KMS-11 (cell line): ENCODE data around the gene GNG7.

Experiments
- H2AFZ ChIP-seq: fragments of 200-600 bp; sonication (generic); 2 replicates; pipeline ENCODE4 v1.6.1; 2016; ENCODE audit warnings: antibody characterized with exemption, mixed run types, low read depth
- H3K27ac ChIP-seq: fragments of 200-600 bp; sonication (generic); 2 replicates; pipeline ENCODE4 v1.6.1; 2016; ENCODE audit warnings: mild to moderate bottlenecking, mixed run types
- H3K27me3 ChIP-seq: fragments of 200-600 bp; sonication (generic); 2 replicates; pipeline ENCODE4 v1.6.1; 2017; ENCODE audit warnings: mild to moderate bottlenecking, low read depth, mixed run types, moderate library complexity; ENCODE audit not compliant: insufficient read depth
- H3K36me3 ChIP-seq: fragments of 200-600 bp; sonication (generic); 2 replicates; pipeline ENCODE4 v1.6.1; 2017; ENCODE audit warnings: mild to moderate bottlenecking, mixed run types; ENCODE audit not compliant: insufficient read depth
- H3K4me1 ChIP-seq: fragments of 200-600 bp; sonication (generic); 2 replicates; pipeline ENCODE4 v1.6.1; 2016; ENCODE audit warnings: mild to moderate bottlenecking, low read depth, mixed run types; ENCODE audit not compliant: poor library complexity, severe bottlenecking
- H3K4me2 ChIP-seq: fragments of 200-600 bp; sonication (generic); 2 replicates; pipeline ENCODE4 v1.7.0; 2016; ENCODE audit warnings: mild to moderate bottlenecking, mixed run types
- H3K4me3 ChIP-seq: fragments of 200-600 bp; sonication (generic); IDR thresholded peaks from 2 replicates; pipeline ENCODE4 v1.6.1; 2017; ENCODE audit warnings: low read depth, low read length, mixed read lengths; ENCODE audit not compliant: insufficient read depth
- H3K79me2 ChIP-seq: fragments of 200-600 bp; sonication (generic); 2 replicates; pipeline ENCODE4 v1.6.1; 2016; ENCODE audit warnings: low read depth, mixed run types; ENCODE audit not compliant: insufficient read depth
- H3K9ac ChIP-seq: fragments of 200-600 bp; sonication (generic); 2 replicates; pipeline ENCODE4 v1.6.1; 2016; ENCODE audit warnings: mild to moderate bottlenecking, mixed run types
- H4K20me1 ChIP-seq: fragments of 200-600 bp; sonication (generic); 2 replicates; pipeline ENCODE4 v1.6.1; 2016; ENCODE audit warnings: mild to moderate bottlenecking, mixed run types; ENCODE audit not compliant: insufficient read depth
- CTCF ChIP-seq: fragments of 200-600 bp; sonication (generic); conservative IDR thresholded peaks from 2 replicates; pipeline ENCODE4 v1.6.1; 2017; ENCODE audit warnings: low read depth, mild to moderate bottlenecking, antibody characterized with exemption, low read length, moderate library complexity, mixed read lengths

Gene GNG7

GRCh38 chr19:2555422-2556220 lies 146.9 kb downstream of the GNG7 start:
- H3K4me1 ChIP-seq, result peaks cover 18% of the 10 kb centered on the region
- H3K27me3 ChIP-seq, result no peaks in the 10 kb centered on the region
- H4K20me1 ChIP-seq, result no peaks in the 10 kb centered on the region
- no peak overlapping the region for H3K4me2 ChIP-seq
- H3K79me2 ChIP-seq, result no peaks in the 10 kb centered on the region
- H3K27ac ChIP-seq, result no peak overlapping the region
- no peak overlapping the region for H3K4me3 ChIP-seq
- no peak for TF ChIP-seq CTCF
- H2AFZ ChIP-seq, result no peak overlapping the region
- no peaks in the 10 kb centered on the region for H3K36me3 ChIP-seq
- H3K9ac ChIP-seq, result no peak overlapping the region

DNA sequence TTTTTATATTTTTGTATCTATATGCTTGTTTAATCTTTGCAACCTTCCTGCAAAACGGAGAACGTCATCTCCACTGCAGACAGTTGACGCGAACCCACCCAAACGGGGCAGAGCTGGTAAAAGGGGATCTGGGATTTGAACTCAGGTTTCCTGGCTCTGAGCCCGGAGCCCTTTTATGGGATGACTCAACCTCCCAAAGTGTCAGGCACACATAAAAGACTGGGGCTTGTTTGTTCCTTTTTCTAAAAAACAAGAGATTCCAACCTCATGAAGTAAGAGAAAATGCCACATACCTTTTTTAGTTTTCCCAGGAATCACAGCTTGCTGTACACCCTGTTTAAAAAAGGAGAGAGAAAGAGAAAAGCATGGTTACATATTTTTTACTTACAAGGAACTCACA lies 147.6 kb downstream of the GNG7 start:
- no peaks in the 10 kb centered on the region for H4K20me1 ChIP-seq

GRCh38 chr19:2553510-2553909 lies 149.0 kb downstream of the GNG7 start:
- Histone ChIP-seq H3K36me3 (no peaks in the 10 kb centered on the region), H2AFZ (no peak overlapping the region), H3K4me2 (peak overlapping the region; percentile 91), H4K20me1 (no peaks in the 10 kb centered on the region), H3K27ac (no peak overlapping the region), H3K4me3 (no peak overlapping the region), H3K27me3 (no peaks in the 10 kb centered on the region), H3K4me1 (peaks cover 18% of the 10 kb centered on the region), H3K79me2 (no peaks in the 10 kb centered on the region), H3K9ac (no peak overlapping the region)
- TF ChIP-seq CTCF, result no peak

More for the DNA sequence above, 147.6 kb downstream of the GNG7 start:
- no peak overlapping the region for H3K4me2 ChIP-seq
- peaks cover 18% of the 10 kb centered on the region for H3K4me1 ChIP-seq
- no peak for TF ChIP-seq CTCF
- no peaks in the 10 kb centered on the region for H3K36me3 ChIP-seq
- no peak overlapping the region for H2AFZ ChIP-seq
- H3K79me2 ChIP-seq, result no peaks in the 10 kb centered on the region
- H3K27me3 ChIP-seq, result no peaks in the 10 kb centered on the region
- H3K4me3 ChIP-seq, result no peak overlapping the region
- no peak overlapping the region for H3K27ac ChIP-seq
- no peak overlapping the region for H3K9ac ChIP-seq

- no peak for TF ChIP-seq CTCF
- Histone ChIP-seq H3K27me3 (no peaks in the 10 kb centered on the region), H3K27ac (peak overlapping the region; percentile 71), H3K79me2 (no peaks in the 10 kb centered on the region), H2AFZ (peak overlapping the region; percentile 45; the same call in 1 of the 2 replicates), H3K4me3 (no peak overlapping the region), H3K9ac (peak overlapping the region; percentile 23; the same call in 1 of the 2 replicates), H3K4me2 (peak overlapping the region; percentile 91), H3K4me1 (peaks cover 18% of the 10 kb centered on the region), H3K36me3 (no peaks in the 10 kb centered on the region), H4K20me1 (no peaks in the 10 kb centered on the region)
These were observed 149.6 kb downstream of the GNG7 start for GRCh38 chr19:2552859-2553258.
